ENCODE data around the gene UCN2. TPM values are rescaled to one million over a fixed set of nuclear protein-coding genes. Genes with fewer than 3 reads are reported as not detected.

Gene UCN2
- total RNA-seq, 3 donors from 2014 or later: 0.44 TPM; not detected in 2

GRCh38 chr3:48594417-48595049 is 31.0 kb upstream of the UCN2 start:
- Histone ChIP-seq H3K9me3 (no peaks in the 10 kb centered on the region), H3K4me1 (peaks cover 3 to 15% of the 10 kb centered on the region in 2 donors), H3K27me3 (peaks cover 0 to 2% of the 10 kb centered on the region in 2 donors), H3K36me3 (no peaks in the 10 kb centered on the region), H3K27ac (peak overlapping the region; percentile 91 to 94), H3K4me3 (peak overlapping the region; percentile 33 to 74 (median 56))
- DNase-seq (ENCODE audit: low spot score in 2 of 2): no peak
- intact Hi-C loops (cut with DNase I; ENCODE audit: low total_unique reads): no loop called here
- TF ChIP-seq POLR2AphosphoS5 (IDR thresholded peaks at IDR 0.05) (no peak), POLR2A (IDR thresholded peaks at IDR 0.05) (no peak), CTCF (IDR thresholded peaks at IDR 0.05) (no peak)

- peaks cover 0 to 7% of the 10 kb centered on the region in 2 donors for H3K4me1 ChIP-seq
- intact Hi-C loops (cut with DNase I; ENCODE audit: low total_unique reads): no loop called here
- no peak for DNase-seq (ENCODE audit: low spot score in 2 of 2)
- H3K27ac ChIP-seq: no peak overlapping the region
- H3K4me3 ChIP-seq: no peak overlapping the region
- no peaks in the 10 kb centered on the region for H3K9me3 ChIP-seq
- TF ChIP-seq POLR2A (IDR thresholded peaks at IDR 0.05) (no peak), POLR2AphosphoS5 (IDR thresholded peaks at IDR 0.05) (no peak), CTCF (IDR thresholded peaks at IDR 0.05) (no peak)
- peaks cover 0 to 2% of the 10 kb centered on the region in 2 donors for H3K27me3 ChIP-seq
- H3K36me3 ChIP-seq: no peaks in the 10 kb centered on the region
These were observed 29.8 kb upstream of the UCN2 start for GRCh38 chr3:48593337-48593736.

- no peak for DNase-seq (ENCODE audit: low spot score in 2 of 2)
- intact Hi-C loops (cut with DNase I; ENCODE audit: low total_unique reads): loop anchor here (1.0 kb wide), 1 partner anchor 15 kb away; no protein-coding TSS in a partner anchor
- Histone ChIP-seq H3K36me3 (no peaks in the 10 kb centered on the region), H3K27ac (no peak overlapping the region), H3K4me1 (peaks cover 0 to 6% of the 10 kb centered on the region in 2 donors), H3K9me3 (no peaks in the 10 kb centered on the region), H3K27me3 (peaks cover 0 to 2% of the 10 kb centered on the region in 2 donors), H3K4me3 (no peak overlapping the region)
- no peak for TF ChIP-seq CTCF (IDR thresholded peaks at IDR 0.05)
- no peak for TF ChIP-seq POLR2AphosphoS5 (IDR thresholded peaks at IDR 0.05)
- no peak for TF ChIP-seq POLR2A (IDR thresholded peaks at IDR 0.05)
These were observed 29.0 kb upstream of the UCN2 start for GRCh38 chr3:48592519-48593087.

GRCh38 chr3:48591886-48592518 is 28.4 kb upstream of the UCN2 start:
- TF ChIP-seq CTCF (IDR thresholded peaks at IDR 0.05): no peak
- no peak for TF ChIP-seq POLR2AphosphoS5 (IDR thresholded peaks at IDR 0.05)
- no peak for TF ChIP-seq POLR2A (IDR thresholded peaks at IDR 0.05)
- DNase-seq (ENCODE audit: low spot score in 2 of 2): no peak
- Histone ChIP-seq H3K36me3 (no peaks in the 10 kb centered on the region), H3K27me3 (peaks cover 0 to 2% of the 10 kb centered on the region in 2 donors), H3K27ac (no peak overlapping the region), H3K4me3 (no peak overlapping the region), H3K9me3 (no peaks in the 10 kb centered on the region), H3K4me1 (peaks cover 0 to 6% of the 10 kb centered on the region in 2 donors)
- intact Hi-C loops (cut with DNase I; ENCODE audit: low total_unique reads): loop anchor here (1.0 kb wide), 1 partner anchor 15 kb away; no protein-coding TSS in a partner anchor

- intact Hi-C loops (cut with DNase I; ENCODE audit: low total_unique reads): no loop called here
- H3K4me1 ChIP-seq: peaks cover 0 to 6% of the 10 kb centered on the region in 2 donors
- peaks cover 0 to 2% of the 10 kb centered on the region in 2 donors for H3K27me3 ChIP-seq
- H3K36me3 ChIP-seq: no peaks in the 10 kb centered on the region
- H3K9me3 ChIP-seq: no peaks in the 10 kb centered on the region
- TF ChIP-seq POLR2AphosphoS5 (IDR thresholded peaks at IDR 0.05): no peak
- no peak for TF ChIP-seq CTCF (IDR thresholded peaks at IDR 0.05)
- TF ChIP-seq POLR2A (IDR thresholded peaks at IDR 0.05): no peak
- no peak overlapping the region for H3K4me3 ChIP-seq
- no peak overlapping the region for H3K27ac ChIP-seq
- DNase-seq (ENCODE audit: low spot score in 2 of 2): no peak
These were observed 27.9 kb upstream of the UCN2 start for GRCh38 chr3:48591436-48591835.
